ENCODE data around the gene TOX2.

The TOX2 gene

DNA sequence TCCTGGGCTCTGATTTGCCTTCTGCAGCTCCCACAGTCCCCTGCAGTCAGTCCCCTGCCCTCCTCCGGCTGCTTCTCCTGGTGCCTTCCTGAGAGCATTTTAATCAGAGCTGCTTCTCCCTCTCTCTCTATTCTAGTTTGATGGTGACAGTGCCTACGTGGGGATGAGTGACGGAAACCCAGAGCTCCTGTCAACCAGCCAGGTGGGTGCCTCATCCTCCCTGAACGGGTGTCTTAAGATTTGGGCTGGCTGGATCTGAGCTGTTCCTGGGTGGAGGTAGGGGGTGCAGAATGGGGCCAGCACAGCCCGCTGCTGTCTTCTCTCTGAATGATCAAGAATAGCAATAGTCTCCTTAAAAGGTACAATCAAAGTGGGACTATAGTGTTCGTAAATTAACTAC lies 58.6 kb downstream of the TOX2 start:
- Histone ChIP-seq H3K27me3 (no peaks in the 10 kb centered on the region), H3K4me1 (no peaks in the 10 kb centered on the region), H3K9me3 (no peaks in the 10 kb centered on the region), H3K36me3 (no peaks in the 10 kb centered on the region), H3K4me3 (ENCODE audit: low read depth, low read length) (no peak overlapping the region)
- TF ChIP-seq, protein P1, sequence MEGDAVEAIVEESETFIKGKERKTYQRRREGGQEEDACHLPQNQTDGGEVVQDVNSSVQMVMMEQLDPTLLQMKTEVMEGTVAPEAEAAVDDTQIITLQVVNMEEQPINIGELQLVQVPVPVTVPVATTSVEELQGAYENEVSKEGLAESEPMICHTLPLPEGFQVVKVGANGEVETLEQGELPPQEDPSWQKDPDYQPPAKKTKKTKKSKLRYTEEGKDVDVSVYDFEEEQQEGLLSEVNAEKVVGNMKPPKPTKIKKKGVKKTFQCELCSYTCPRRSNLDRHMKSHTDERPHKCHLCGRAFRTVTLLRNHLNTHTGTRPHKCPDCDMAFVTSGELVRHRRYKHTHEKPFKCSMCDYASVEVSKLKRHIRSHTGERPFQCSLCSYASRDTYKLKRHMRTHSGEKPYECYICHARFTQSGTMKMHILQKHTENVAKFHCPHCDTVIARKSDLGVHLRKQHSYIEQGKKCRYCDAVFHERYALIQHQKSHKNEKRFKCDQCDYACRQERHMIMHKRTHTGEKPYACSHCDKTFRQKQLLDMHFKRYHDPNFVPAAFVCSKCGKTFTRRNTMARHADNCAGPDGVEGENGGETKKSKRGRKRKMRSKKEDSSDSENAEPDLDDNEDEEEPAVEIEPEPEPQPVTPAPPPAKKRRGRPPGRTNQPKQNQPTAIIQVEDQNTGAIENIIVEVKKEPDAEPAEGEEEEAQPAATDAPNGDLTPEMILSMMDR (IDR thresholded peaks at IDR 0.05; ENCODE audit: low read depth, low read length), result no peak
- DNase-seq, result no peak

DNA sequence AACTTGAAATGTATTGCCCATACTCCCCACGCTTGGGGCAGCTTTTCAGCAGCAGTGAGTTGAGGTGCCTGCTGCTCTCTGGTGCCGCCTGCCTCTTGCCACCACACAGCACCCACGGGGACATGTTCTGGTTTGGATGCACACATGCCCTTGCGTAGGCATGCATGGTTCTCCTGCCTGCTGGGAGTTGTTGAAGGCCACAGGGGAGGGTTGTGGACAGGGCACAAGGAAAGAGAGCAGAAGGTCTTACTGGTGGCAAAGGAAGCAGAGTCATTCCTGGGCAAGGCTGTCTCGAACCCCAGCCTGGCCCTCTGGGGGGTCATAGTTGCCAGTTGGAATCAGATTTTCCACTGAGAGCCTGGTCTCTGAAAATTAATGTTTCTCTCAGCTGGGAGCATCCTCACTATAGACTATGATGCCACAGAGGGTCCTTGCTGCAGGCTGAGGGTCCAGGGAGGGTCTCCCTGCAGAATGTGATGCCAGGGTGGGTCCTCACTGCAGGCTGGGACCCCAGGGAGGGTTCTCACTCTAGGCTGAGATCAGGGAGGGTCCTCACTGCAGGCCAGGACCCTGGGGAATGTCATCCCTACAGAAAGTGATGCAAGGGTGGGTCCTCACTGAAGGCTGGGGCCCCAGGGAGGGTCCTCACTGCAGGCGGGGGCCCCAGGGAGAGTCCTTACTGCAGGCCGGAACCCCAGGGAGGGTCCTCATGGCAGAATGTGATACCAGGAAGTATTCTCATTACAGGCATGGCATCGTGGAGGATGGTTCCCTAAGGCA lies 59.2 kb downstream of the TOX2 start:
- no peak for DNase-seq
- Histone ChIP-seq H3K4me3 (ENCODE audit: low read depth, low read length) (no peak overlapping the region), H3K27me3 (no peaks in the 10 kb centered on the region), H3K36me3 (no peaks in the 10 kb centered on the region), H3K4me1 (no peaks in the 10 kb centered on the region), H3K9me3 (no peaks in the 10 kb centered on the region)
- TF ChIP-seq, protein P1 (IDR thresholded peaks at IDR 0.05; ENCODE audit: low read depth, low read length), result no peak

DNA sequence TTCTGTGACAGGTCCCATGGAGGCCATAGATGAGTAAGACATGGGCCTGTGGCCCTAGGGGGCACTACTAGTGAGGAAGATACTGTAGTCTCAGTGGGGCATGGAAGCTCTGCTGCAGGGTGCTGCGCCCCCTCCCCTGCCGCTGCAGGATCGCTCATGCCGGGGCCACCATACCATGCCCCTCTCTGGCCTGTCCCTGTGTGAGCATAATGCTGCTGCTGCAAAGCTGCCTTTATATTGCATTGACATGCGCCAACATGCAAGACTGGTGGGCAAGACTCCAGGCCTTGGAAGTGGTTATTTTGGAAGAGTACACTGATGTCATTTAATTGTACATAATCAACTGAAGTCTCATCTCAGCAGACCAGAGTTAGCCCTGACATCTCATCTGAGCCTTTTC lies 60.0 kb downstream of the TOX2 start:
- no peaks in the 10 kb centered on the region for H3K4me1 ChIP-seq
- no peaks in the 10 kb centered on the region for H3K9me3 ChIP-seq
- no peak for DNase-seq
- no peaks in the 10 kb centered on the region for H3K36me3 ChIP-seq
- H3K4me3 ChIP-seq (ENCODE audit: low read depth, low read length), result no peak overlapping the region
- H3K27me3 ChIP-seq, result no peaks in the 10 kb centered on the region
- TF ChIP-seq, protein P1 (IDR thresholded peaks at IDR 0.05; ENCODE audit: low read depth, low read length), result no peak

DNA sequence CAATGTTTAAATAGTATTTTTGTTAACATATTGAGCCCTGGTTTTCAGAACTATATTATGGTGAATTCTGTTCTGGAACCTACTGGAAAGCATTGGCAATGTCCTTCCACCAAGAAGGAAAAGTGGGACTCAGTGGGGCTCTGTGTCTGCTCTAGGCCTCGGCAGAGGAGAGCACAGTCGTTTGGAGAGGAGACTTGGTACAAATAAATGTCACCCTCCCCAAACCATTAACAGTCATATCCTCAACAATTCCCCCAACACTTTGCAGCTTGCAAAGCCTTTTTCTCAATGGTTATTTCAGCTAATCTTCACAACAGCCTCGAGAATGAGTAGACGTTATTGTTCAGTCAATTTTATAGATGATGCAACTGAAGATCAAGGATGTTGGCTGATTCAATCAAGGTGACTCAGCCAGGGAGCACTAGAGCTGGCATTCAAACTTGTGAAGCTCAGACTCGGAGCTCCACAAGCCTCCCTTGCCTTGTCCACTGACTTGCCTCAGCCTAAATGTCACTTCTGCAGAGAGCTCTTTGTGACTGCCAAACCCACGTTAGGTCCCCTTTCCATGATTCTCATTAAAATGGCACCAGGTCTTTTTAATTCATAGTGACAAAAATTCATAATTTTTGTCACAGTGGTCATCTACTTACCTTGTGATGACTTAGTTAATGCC lies 60.6 kb downstream of the TOX2 start:
- H3K4me3 ChIP-seq (ENCODE audit: low read depth, low read length), result no peak overlapping the region
- DNase-seq, result no peak
- no peaks in the 10 kb centered on the region for H3K27me3 ChIP-seq
- H3K4me1 ChIP-seq, result no peaks in the 10 kb centered on the region
- TF ChIP-seq, protein P1 (IDR thresholded peaks at IDR 0.05; ENCODE audit: low read depth, low read length), result no peak
- no peaks in the 10 kb centered on the region for H3K36me3 ChIP-seq
- no peaks in the 10 kb centered on the region for H3K9me3 ChIP-seq

DNA sequence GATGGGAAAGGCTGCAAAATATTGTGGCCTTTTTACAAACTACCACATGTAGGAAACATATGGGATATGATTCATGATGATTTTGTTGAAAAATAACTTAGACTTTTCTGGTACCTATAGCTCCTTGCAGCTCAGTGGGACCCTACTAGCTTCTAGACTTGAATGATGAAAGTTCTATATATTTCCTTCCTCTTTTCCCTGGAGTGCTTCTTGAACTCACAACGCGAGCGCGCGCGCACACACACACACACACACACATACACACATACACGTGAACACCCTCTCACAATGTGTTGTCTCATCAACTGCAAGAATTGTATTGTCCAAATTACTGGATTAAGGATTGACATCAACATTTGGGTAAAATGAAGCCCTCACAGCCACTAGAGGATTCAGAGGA lies 61.9 kb downstream of the TOX2 start:
- no peak overlapping the region for H3K4me3 ChIP-seq (ENCODE audit: low read depth, low read length)
- no peaks in the 10 kb centered on the region for H3K9me3 ChIP-seq
- H3K27me3 ChIP-seq, result no peaks in the 10 kb centered on the region
- no peak for DNase-seq
- H3K4me1 ChIP-seq, result no peaks in the 10 kb centered on the region
- TF ChIP-seq, protein P1 (IDR thresholded peaks at IDR 0.05; ENCODE audit: low read depth, low read length), result no peak
- H3K36me3 ChIP-seq, result no peaks in the 10 kb centered on the region

DNA sequence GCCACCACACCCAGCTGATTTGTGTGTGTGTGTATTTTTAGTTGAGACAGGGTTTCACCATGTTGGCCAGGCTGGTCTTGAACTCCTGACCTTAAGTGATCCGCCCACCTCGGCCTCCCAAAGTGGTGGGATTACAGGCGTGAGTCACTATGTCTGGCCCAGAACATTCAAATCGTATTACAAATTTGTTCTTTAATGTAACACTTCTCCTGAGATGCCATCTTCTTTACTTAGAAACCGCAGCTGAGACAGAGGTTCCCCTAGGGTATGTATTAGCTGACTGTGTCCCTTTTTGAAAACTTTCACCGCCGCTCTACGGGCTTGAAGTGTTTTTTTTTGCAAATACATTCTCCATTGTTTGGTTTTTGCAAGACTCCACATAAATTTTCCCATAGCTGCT lies 62.6 kb downstream of the TOX2 start:
- H3K36me3 ChIP-seq, result no peaks in the 10 kb centered on the region
- no peaks in the 10 kb centered on the region for H3K9me3 ChIP-seq

More for the DNA sequence above, 62.6 kb downstream of the TOX2 start:
- TF ChIP-seq, protein P1 (IDR thresholded peaks at IDR 0.05; ENCODE audit: low read depth, low read length), result no peak
- H3K27me3 ChIP-seq, result no peaks in the 10 kb centered on the region
- no peak overlapping the region for H3K4me3 ChIP-seq (ENCODE audit: low read depth, low read length)
- no peaks in the 10 kb centered on the region for H3K4me1 ChIP-seq
- DNase-seq, result no peak

Measured in BE2C (cell line).